HEK293 (cell line): Measurements from ENCODE around the gene EIF2B2.

Source experiments
- ZBTB1 ChIP-seq: fragments of 450-650 bp; formaldehyde crosslinking; IDR thresholded peaks from 2 replicates; pipeline ENCODE4 v1.5.1; 2016; ENCODE audit warnings: missing biosample characterization, missing genetic modification characterization
- ZBTB8A ChIP-seq: fragments of 450-650 bp; formaldehyde crosslinking; IDR thresholded peaks from 2 replicates; pipeline ENCODE4 v1.5.1; 2016; ENCODE audit warnings: missing biosample characterization, missing genetic modification characterization
- ZNF114 ChIP-seq: fragments of 450-650 bp; formaldehyde crosslinking; IDR thresholded peaks from 2 replicates; pipeline ENCODE4 v1.5.0; 2017; ENCODE audit warnings: missing biosample characterization, missing genetic modification characterization

DNA sequence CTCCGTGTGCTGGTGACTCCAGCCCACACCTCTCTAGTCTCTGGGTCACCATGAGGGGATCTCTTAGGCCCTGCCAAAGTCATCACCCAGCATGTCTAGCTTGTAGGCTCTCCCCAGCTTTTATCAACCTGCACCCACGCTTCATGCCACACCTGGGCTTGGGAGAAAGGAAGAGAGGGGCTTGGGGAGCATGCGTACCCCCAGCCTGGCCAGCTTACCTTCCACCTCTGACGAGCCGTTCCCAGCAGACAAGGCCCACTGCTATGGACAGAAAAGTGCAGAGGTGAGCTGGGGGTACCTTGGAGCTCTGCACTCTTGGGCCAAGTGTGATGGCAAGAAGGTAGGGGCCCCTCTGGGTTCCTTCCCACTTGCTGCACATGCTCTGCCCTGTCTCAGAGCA, 49.0 kb upstream of the EIF2B2 start:
- no peak for TF ChIP-seq ZBTB1 (tag by site-specific recombination)
- no peak for TF ChIP-seq ZNF114 (tag by site-specific recombination)
- TF ChIP-seq ZBTB8A (tag by site-specific recombination): no peak
